Calu3 (cell line): ENCODE measurements around the gene MYL11. TPM values are rescaled to one million over a fixed set of nuclear protein-coding genes. Genes with fewer than 3 reads are reported as not detected.

Experiments used
- BruUV-seq: library from RNA; stranded (reverse); fragments of 400-500 nt; replicated peaks from 2 replicates; lab custom pipeline; 2021; lab: Mats Ljungman, UMichigan
- CTCF ChIA-PET: fragments of 300-600 bp; sonication (Branson Sonifier 250); formaldehyde crosslinking; loops from one replicate; lab custom pipeline; 2022; ENCODE audit warnings: antibody characterized with exemption; lab: Charles Lee
- DNase-seq: peaks from one replicate; pipeline ENCODE4 v3.0.0; 2022
- H3K27ac Mint-ChIP-seq: one replicate; pipeline ENCODE4 v1.8.0; 2022; ENCODE audit warnings: mixed read lengths; ENCODE audit not compliant: unreplicated experiment
- H3K27me3 Mint-ChIP-seq: one replicate; pipeline ENCODE4 v1.8.0; 2022; ENCODE audit warnings: mixed read lengths; ENCODE audit not compliant: unreplicated experiment
- H3K36me3 Mint-ChIP-seq: one replicate; pipeline ENCODE4 v1.8.0; 2022; ENCODE audit warnings: mild to moderate bottlenecking, moderate library complexity, mixed read lengths; ENCODE audit not compliant: insufficient read depth, unreplicated experiment
- H3K4me1 Mint-ChIP-seq: one replicate; pipeline ENCODE4 v1.8.0; 2022; ENCODE audit warnings: mild to moderate bottlenecking, low read depth, mixed read lengths; ENCODE audit not compliant: unreplicated experiment
- H3K4me3 Mint-ChIP-seq: one replicate; pipeline ENCODE4 v1.8.0; 2022; ENCODE audit warnings: mild to moderate bottlenecking, low read depth, moderate library complexity, mixed read lengths; ENCODE audit not compliant: unreplicated experiment
- H3K9me3 Mint-ChIP-seq: one replicate; pipeline ENCODE4 v1.8.0; 2022; ENCODE audit warnings: low read depth, mixed read lengths; ENCODE audit not compliant: unreplicated experiment
- CTCF ChIP-seq: fragments of 200-600 bp; IDR thresholded peaks from one replicate; pipeline ENCODE4 v1.8.0; 2022; ENCODE audit warnings: antibody characterized with exemption; ENCODE audit not compliant: unreplicated experiment
- intact Hi-C: fragments of 100-400 bp; cut with micrococcal nuclease; formaldehyde crosslinking; loops from one replicate; pipeline ENCODE4 v1.10.0; 2022; ENCODE audit not compliant: unreplicated experiment
- total RNA-seq: library from RNA; stranded (reverse); gene quantifications from 2 replicates; pipeline ENCODE4 v1.2.3, GENCODE V29; 2022

The MYL11 gene
- total RNA-seq, 1 experiment from 2014 or later: not detected

GRCh38 chr16:30372725-30373124 is 1.9 kb upstream of the MYL11 start:
- no peak for DNase-seq
- no peak overlapping the region for H3K4me3 Mint-ChIP-seq

GRCh38 chr16:30375864-30376263 is 1.3 kb downstream of the MYL11 start:
- Mint-ChIP-seq H3K27ac (no peak overlapping the region), H3K4me1 (peaks cover 39% of the 10 kb centered on the region), H3K9me3 (no peaks in the 10 kb centered on the region), H3K36me3 (peaks cover 50% of the 10 kb centered on the region), H3K27me3 (peaks cover 4% of the 10 kb centered on the region), H3K4me3 (no peak overlapping the region)
- BruUV-seq: no TSS peak
- DNase-seq: no peak
- CTCF ChIA-PET: no interaction called here
- intact Hi-C loops: no loop called here
- no peak for TF ChIP-seq CTCF

More at GRCh38 chr16:30372725-30373124, 1.9 kb upstream of the MYL11 start:
- intact Hi-C loops: no loop called here
- no TSS peak for BruUV-seq
- no peak for TF ChIP-seq CTCF
- H3K4me1 Mint-ChIP-seq: peaks cover 40% of the 10 kb centered on the region
- H3K27me3 Mint-ChIP-seq: peaks cover 14% of the 10 kb centered on the region
- H3K9me3 Mint-ChIP-seq: no peaks in the 10 kb centered on the region
- CTCF ChIA-PET: interaction anchor here (0.7 kb wide), 1 partner anchor 205 kb away, joined by 4 read pairs; no protein-coding TSS in a partner anchor
- no peak overlapping the region for H3K27ac Mint-ChIP-seq
- peaks cover 49% of the 10 kb centered on the region for H3K36me3 Mint-ChIP-seq

GRCh38 chr16:30376461-30376902 is 1.9 kb downstream of the MYL11 start:
- Mint-ChIP-seq H3K27me3 (no peaks in the 10 kb centered on the region), H3K27ac (no peak overlapping the region), H3K36me3 (peaks cover 46% of the 10 kb centered on the region), H3K9me3 (no peaks in the 10 kb centered on the region), H3K4me3 (peak overlapping the region; percentile 99), H3K4me1 (peaks cover 33% of the 10 kb centered on the region)
- CTCF ChIA-PET: no interaction called here
- no peak for DNase-seq
- TF ChIP-seq CTCF: no peak
- no TSS peak for BruUV-seq
- intact Hi-C loops: no loop called here

DNA sequence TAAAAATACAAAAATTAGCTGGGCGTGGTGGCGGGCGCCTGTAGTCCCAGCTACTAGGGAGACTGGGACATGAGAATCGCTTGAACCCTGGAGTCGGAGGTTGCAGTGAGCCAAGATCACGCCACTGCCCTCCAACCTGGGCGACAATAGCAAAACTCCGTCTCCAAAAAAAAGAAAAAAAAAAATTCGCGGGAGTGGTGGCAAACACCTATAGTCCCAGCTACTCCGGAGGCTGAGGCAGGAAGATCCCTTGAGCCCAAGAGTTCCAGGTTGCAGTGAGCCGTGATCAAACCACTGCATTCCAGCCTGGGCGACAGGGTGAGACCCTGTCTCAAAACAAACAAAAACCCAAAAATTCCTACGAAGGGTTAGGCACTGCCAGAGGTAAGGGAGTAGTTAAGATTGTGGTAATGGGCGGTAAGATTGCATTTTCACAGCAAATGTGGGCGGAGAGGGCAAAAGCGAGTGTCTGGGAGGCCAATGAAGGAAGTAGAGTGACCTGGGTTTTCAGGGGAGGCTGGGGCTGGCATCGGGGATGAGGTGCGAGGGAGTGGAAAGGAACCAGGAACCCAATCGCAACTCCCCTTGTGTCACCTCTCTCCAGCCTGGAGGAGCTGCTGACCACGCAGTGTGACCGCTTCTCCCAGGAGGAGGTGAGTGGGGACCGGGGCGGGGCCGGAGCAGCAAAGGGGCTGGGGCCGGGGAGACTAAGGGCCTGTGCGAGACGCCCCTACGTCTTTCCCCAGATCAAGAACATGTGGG is 2.6 kb downstream of the MYL11 start:
- Mint-ChIP-seq H3K36me3 (peaks cover 40% of the 10 kb centered on the region), H3K4me3 (peak overlapping the region; percentile 99), H3K27ac (peak overlapping the region; percentile 87), H3K4me1 (peaks cover 26% of the 10 kb centered on the region), H3K9me3 (no peaks in the 10 kb centered on the region), H3K27me3 (no peaks in the 10 kb centered on the region)
- intact Hi-C loops: no loop called here
- TF ChIP-seq CTCF: no peak
- BruUV-seq: no TSS peak
- CTCF ChIA-PET: interaction anchor here (1.1 to 1.2 kb wide), 2 partner anchors 30 to 32 kb away, joined by 3 to 7 read pairs; partner anchors contain the start of gene ZNF771
- no peak for DNase-seq
